K562 (cell line): ENCODE data around the gene PAFAH1B2. TPM values are rescaled to one million over a fixed set of nuclear protein-coding genes. Genes with fewer than 3 reads are reported as not detected.
A peak's percentile ranks its signal among the peaks of the same experiment; 100 is the strongest.

Source experiments
- BRD9 ChIP-seq: fragments of 450-650 bp; IDR thresholded peaks from 2 replicates; pipeline ENCODE4 v1.6.1; 2018; ENCODE audit warnings: low read depth; ENCODE audit not compliant: partially characterized antibody
- ESRRA ChIP-seq: fragments of 450-650 bp; IDR thresholded peaks from 2 replicates; pipeline ENCODE4 v1.6.1; 2014; ENCODE audit warnings: low read depth, mild to moderate bottlenecking, moderate library complexity, borderline replicate concordance
- FUS ChIP-seq: fragments of 200-400 bp; formaldehyde crosslinking; optimal IDR thresholded peaks from 2 replicates; pipeline ENCODE3; 2017; ENCODE audit warnings: low read depth, low read length
- HLTF ChIP-seq: fragments of 450-650 bp; IDR thresholded peaks from 2 replicates; pipeline ENCODE4 v1.6.1; 2016
- MYC ChIP-seq, 2 experiments: fragments of 250-450 bp in 1 of 2; sonication (Bioruptor Pico) in 1 of 2; IDR thresholded peaks; 2 replicates each; pipeline versions ENCODE4 v1.5.1 to v1.6.1; 2012 to 2021; ENCODE audit warnings: low read depth in 2 of 2, borderline replicate concordance in 1 of 2, improper control_type of control experiment in 1 of 2, low read length in 1 of 2, mild to moderate bottlenecking in 1 of 2, moderate library complexity in 1 of 2
- NONO ChIP-seq, 2 experiments: fragments of 200-400 bp in 1 of 2; fragments of 450-650 bp in 1 of 2; formaldehyde crosslinking in 1 of 2; IDR thresholded peaks; 2 replicates each; pipeline ENCODE4 v1.6.1; 2017; ENCODE audit warnings: low read depth in 2 of 2, mild to moderate bottlenecking in 2 of 2, moderate library complexity in 2 of 2, low read length in 1 of 2
- PTTG1 ChIP-seq: fragments of 450-650 bp; IDR thresholded peaks from 2 replicates; pipeline ENCODE4 v1.6.1; 2016; ENCODE audit warnings: low read depth, mild to moderate bottlenecking, missing genetic modification characterization, missing compliant biosample characterization
- RCOR1 ChIP-seq, 2 experiments: IDR thresholded peaks; 2 replicates each; pipeline ENCODE4 v1.6.1; 2012; ENCODE audit warnings: low read depth in 2 of 2, low read length in 2 of 2, borderline replicate concordance in 1 of 2, improper control_type of control experiment in 1 of 2
- YBX1 ChIP-seq: fragments of 450-650 bp; IDR thresholded peaks from 2 replicates; pipeline ENCODE4 v1.7.1; 2016; ENCODE audit warnings: mild to moderate bottlenecking
- ZEB2 ChIP-seq: fragments of 450-650 bp; IDR thresholded peaks from 2 replicates; pipeline ENCODE4 v1.6.1; 2016
- ZNF140 ChIP-seq: fragments of 250-450 bp; sonication (Bioruptor Pico); IDR thresholded peaks from 2 replicates; pipeline ENCODE4 v1.8.0; 2021; ENCODE audit warnings: moderate library complexity, mild to moderate bottlenecking, inconsistent platforms
- polyA plus RNA-seq, 8 experiments: library from polyadenylated mRNA; depleted of rRNA in 4 of 8; stranded (reverse) in 5 of 8; unstranded in 3 of 8; fragments of >200 nt; fragmentation: Nextera tagmentation in 2 of 8; fragmentation: Illumina TruSeq in 1 of 8; extraction: Ambion mirVana in 2 of 8; extraction: Trizol in 1 of 8; gene quantifications; 2 replicates each; pipeline versions ENCODE4 v1.2.1 to v1.2.3, GENCODE V29; 2011 to 2014; ENCODE audit warnings: inconsistent platforms in 1 of 8, missing spikeins in 1 of 8
- total RNA-seq, 7 experiments: library from RNA; depleted of rRNA in 6 of 7; stranded (reverse); fragments of >200 nt in 6 of 7; fragmentation: Illumina TruSeq in 2 of 7; extraction: Trizol in 2 of 7; gene quantifications; 2 replicates each; pipeline versions ENCODE4 v1.2.1 to v1.2.3, GENCODE V29; 2011 to 2021; ENCODE audit warnings: low replicate concordance in 1 of 7
- TF ChIP-seq, protein P1 (sequence below): fragments of 450-650 bp; formaldehyde crosslinking; IDR thresholded peaks from 2 replicates; pipeline ENCODE4 v1.4.0; 2022; ENCODE audit warnings: mild to moderate bottlenecking, moderate library complexity
- TF ChIP-seq, protein P2 (sequence below): IDR thresholded peaks from 2 replicates; pipeline ENCODE4 v1.6.1; 2011; ENCODE audit warnings: borderline replicate concordance, low read depth, mild to moderate bottlenecking, moderate library complexity, low read length; ENCODE audit not compliant: insufficient read depth, poor library complexity, severe bottlenecking
- TF ChIP-seq, protein P3 (sequence below): fragments of 250-450 bp; sonication (Bioruptor Pico); IDR thresholded peaks from 2 replicates; pipeline ENCODE4 v1.8.0; 2021; ENCODE audit warnings: borderline replicate concordance, mild to moderate bottlenecking, moderate library complexity; ENCODE audit not compliant: poor library complexity, severe bottlenecking
- TF ChIP-seq, protein P4 (sequence below): fragments of 450-650 bp; IDR thresholded peaks from 2 replicates; pipeline ENCODE4 v1.6.1; 2016; ENCODE audit warnings: mild to moderate bottlenecking
- TF ChIP-seq, protein P5 (sequence below): fragments of 250-450 bp; sonication (Bioruptor Pico); IDR thresholded peaks from 2 replicates; pipeline ENCODE4 v1.4.0; 2020; ENCODE audit warnings: mild to moderate bottlenecking, moderate library complexity

PAFAH1B2 gene
- total and polyA plus RNA-seq, 9 of the 15 experiments (the other 6 are each of a cell fraction or from before 2014, with no cell fraction given), result 27.8 to 94.7 (median 64.9) TPM

DNA sequence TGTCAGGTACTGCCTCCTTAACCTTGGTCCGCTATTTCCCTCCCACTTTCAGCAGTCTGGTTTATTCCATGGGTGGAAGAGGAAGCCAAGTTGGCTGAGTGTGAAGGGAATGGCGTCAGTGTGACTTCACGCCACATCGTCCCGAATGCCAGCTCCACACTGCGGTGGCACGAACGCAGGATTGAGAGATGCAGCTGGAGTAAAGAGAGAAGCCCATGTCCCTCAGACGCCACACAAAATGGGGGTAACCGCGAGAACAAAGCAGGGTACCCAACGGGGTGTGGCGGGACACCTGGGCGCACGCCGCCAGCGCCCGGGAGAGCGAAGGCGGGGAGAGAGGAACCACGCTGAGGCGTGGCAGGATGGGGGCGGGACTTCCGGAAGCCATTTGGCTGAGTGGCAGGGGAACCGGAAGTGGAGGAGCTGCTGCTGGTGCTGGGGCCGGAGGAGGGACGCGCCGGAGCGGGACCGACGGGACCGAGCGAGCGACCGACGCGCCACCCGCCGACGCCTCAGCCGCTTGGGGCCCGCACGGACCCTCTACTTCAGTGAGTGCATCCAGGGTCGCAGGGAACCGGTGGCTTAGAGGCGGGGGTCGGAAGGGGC, at the start of gene PAFAH1B2 (continued):
- TF ChIP-seq, protein P1, sequence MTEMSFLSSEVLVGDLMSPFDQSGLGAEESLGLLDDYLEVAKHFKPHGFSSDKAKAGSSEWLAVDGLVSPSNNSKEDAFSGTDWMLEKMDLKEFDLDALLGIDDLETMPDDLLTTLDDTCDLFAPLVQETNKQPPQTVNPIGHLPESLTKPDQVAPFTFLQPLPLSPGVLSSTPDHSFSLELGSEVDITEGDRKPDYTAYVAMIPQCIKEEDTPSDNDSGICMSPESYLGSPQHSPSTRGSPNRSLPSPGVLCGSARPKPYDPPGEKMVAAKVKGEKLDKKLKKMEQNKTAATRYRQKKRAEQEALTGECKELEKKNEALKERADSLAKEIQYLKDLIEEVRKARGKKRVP (CRISPR knock-in tag), result no peak
- TF ChIP-seq, protein P2, sequence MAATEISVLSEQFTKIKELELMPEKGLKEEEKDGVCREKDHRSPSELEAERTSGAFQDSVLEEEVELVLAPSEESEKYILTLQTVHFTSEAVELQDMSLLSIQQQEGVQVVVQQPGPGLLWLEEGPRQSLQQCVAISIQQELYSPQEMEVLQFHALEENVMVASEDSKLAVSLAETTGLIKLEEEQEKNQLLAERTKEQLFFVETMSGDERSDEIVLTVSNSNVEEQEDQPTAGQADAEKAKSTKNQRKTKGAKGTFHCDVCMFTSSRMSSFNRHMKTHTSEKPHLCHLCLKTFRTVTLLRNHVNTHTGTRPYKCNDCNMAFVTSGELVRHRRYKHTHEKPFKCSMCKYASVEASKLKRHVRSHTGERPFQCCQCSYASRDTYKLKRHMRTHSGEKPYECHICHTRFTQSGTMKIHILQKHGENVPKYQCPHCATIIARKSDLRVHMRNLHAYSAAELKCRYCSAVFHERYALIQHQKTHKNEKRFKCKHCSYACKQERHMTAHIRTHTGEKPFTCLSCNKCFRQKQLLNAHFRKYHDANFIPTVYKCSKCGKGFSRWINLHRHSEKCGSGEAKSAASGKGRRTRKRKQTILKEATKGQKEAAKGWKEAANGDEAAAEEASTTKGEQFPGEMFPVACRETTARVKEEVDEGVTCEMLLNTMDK, result no peak
- TF ChIP-seq ZEB2, result peak; percentile 58; the same call in 1 of the 2 replicates
- TF ChIP-seq ESRRA, result no peak
- TF ChIP-seq FUS, result no peak
- no peak for TF ChIP-seq RCOR1 (IDR thresholded peaks at IDR 0.05; ENCODE audit: borderline replicate concordance in 1 of 2, low read depth in 2 of 2, low read length in 2 of 2)
- TF ChIP-seq HLTF, result 0 out of 2 replicates have a peak, but pooled peaks have one; percentile 25
- TF ChIP-seq, protein P3, sequence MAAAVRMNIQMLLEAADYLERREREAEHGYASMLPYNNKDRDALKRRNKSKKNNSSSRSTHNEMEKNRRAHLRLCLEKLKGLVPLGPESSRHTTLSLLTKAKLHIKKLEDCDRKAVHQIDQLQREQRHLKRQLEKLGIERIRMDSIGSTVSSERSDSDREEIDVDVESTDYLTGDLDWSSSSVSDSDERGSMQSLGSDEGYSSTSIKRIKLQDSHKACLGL (CRISPR knock-in tag), result no peak
- no peak for TF ChIP-seq ZNF140 (CRISPR knock-in tag)
- no peak for TF ChIP-seq YBX1
- TF ChIP-seq BRD9, result peak; percentile 14
- TF ChIP-seq PTTG1 (tag), result no peak
- TF ChIP-seq, protein P4, sequence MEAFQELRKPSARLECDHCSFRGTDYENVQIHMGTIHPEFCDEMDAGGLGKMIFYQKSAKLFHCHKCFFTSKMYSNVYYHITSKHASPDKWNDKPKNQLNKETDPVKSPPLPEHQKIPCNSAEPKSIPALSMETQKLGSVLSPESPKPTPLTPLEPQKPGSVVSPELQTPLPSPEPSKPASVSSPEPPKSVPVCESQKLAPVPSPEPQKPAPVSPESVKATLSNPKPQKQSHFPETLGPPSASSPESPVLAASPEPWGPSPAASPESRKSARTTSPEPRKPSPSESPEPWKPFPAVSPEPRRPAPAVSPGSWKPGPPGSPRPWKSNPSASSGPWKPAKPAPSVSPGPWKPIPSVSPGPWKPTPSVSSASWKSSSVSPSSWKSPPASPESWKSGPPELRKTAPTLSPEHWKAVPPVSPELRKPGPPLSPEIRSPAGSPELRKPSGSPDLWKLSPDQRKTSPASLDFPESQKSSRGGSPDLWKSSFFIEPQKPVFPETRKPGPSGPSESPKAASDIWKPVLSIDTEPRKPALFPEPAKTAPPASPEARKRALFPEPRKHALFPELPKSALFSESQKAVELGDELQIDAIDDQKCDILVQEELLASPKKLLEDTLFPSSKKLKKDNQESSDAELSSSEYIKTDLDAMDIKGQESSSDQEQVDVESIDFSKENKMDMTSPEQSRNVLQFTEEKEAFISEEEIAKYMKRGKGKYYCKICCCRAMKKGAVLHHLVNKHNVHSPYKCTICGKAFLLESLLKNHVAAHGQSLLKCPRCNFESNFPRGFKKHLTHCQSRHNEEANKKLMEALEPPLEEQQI, result no peak
- TF ChIP-seq, protein P5, sequence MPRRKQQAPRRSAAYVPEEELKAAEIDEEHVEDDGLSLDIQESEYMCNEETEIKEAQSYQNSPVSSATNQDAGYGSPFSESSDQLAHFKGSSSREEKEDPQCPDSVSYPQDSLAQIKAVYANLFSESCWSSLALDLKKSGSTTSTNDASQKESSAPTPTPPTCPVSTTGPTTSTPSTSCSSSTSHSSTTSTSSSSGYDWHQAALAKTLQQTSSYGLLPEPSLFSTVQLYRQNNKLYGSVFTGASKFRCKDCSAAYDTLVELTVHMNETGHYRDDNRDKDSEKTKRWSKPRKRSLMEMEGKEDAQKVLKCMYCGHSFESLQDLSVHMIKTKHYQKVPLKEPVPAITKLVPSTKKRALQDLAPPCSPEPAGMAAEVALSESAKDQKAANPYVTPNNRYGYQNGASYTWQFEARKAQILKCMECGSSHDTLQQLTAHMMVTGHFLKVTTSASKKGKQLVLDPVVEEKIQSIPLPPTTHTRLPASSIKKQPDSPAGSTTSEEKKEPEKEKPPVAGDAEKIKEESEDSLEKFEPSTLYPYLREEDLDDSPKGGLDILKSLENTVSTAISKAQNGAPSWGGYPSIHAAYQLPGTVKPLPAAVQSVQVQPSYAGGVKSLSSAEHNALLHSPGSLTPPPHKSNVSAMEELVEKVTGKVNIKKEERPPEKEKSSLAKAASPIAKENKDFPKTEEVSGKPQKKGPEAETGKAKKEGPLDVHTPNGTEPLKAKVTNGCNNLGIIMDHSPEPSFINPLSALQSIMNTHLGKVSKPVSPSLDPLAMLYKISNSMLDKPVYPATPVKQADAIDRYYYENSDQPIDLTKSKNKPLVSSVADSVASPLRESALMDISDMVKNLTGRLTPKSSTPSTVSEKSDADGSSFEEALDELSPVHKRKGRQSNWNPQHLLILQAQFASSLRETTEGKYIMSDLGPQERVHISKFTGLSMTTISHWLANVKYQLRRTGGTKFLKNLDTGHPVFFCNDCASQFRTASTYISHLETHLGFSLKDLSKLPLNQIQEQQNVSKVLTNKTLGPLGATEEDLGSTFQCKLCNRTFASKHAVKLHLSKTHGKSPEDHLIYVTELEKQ (CRISPR knock-in tag), result no peak
- peak; percentile 91 for TF ChIP-seq MYC (IDR thresholded peaks at IDR 0.05; ENCODE audit: low read depth, low read length)
- 0 out of 2 replicates have a peak, but pooled peaks have one; percentile 40 for TF ChIP-seq MYC (CRISPR knock-in tag; IDR thresholded peaks at IDR 0.05; ENCODE audit: borderline replicate concordance, low read depth)
- peak in 1 of 2 experiments; percentile 20; a peak in 1 of 4 replicates for TF ChIP-seq NONO (IDR thresholded peaks at IDR 0.05; ENCODE audit: low read depth in 2 of 2, low read length in 1 of 2)
